Right hindlimb (tissue), 1 donor: ENCODE results near the gene PHYHD1.
"Not testable (repeated sequence)": the region's sequence is repeated elsewhere in the genome, so short reads cannot be mapped to it uniquely, and the experiment has no call there.

ENCODE experiments used
- DNase-seq: peaks from one replicate; pipeline ENCODE4 v3.0.0-alpha.2; 2018

Gene PHYHD1

DNA sequence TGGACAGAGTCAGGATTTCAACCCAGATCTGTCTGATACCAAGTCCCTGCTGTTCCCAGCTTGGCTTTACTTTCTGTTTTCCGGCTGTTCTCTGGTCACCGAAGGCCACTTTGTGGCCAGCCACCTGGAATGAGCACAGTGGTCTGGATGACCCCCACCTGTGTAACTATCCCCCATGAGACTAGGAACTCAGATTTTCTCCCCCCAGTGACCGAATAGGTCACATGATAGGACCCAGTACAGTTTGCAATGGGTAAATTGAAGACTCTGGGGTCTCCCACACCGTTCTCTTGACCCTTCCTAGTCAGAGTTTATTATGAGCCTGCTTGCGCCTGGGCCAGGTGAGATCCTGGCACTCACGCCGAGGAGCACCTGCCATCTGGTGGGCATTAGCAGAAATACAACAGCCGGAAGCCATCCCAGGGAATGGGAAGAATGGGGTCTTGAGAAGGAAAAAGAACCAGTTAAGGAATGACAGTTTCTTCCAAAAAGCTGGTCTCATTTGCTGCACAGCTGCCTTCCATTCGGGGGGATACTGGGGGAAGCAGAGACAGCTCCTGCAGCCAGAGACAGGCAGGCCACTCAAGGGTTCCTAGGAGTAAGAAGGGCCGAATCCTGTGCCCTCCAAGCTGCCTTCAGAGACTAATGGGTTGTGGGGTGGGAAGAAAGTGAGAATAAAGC, 7.1 kb downstream of the PHYHD1 start:
- peak; percentile 57 for DNase-seq

DNA sequence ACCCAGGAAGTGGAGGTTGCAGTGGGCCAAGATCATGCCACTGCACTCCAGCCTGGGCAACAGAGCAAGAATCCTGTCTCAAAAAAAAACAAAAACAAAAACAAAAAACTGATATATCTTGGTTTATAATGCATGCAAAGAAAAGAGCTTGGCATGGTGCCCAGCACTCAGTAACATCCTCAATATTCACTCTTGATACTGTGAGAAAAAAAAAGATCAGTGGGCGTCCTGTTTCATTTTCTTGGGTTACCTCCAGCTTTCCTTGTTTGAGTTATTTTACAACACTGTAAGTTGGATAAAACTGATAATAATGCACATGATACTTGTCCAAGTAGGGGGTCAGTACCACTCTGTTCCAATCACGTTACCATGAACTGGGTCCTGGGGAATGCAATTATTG, 7.8 kb downstream of the PHYHD1 start:
- no peak for DNase-seq

DNA sequence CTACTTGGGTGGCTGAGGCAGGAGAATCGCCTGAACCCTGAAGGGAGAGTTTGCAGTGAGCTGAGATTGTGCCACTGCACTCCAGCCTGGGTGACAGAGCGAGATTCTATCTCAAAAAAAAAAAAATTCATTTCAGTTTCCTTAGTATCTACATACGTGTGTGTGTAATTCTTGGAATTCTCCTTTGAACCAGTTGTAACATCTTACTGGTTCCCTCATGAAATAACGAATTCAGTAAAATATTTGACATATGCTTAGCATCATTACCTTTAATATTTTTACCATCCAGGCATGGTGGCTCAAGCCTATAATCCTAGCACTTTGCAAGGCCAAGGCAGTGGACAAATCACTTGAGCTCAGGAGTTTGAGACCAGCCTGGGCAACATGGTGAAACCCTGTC, 8.8 kb downstream of the PHYHD1 start:
- no peak for DNase-seq

DNA sequence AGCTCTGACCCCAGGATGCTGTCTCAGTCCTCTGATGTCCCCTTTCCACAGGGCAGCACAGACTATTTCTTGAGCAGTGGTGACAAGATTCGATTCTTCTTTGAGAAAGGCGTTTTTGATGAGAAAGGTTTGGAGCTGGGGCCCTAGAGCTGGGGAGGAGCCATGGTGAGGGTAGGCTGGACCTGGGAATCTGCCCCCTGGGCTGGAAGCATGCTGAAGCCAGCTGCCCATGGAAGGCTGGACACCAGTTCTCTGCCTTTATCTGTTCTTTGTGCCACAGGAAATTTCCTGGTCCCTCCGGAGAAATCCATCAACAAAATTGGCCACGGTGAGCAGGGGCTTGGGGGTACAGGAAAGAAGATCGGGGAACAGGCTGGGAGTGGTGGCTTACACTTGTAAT, 12.9 kb downstream of the PHYHD1 start:
- no peak for DNase-seq

DNA sequence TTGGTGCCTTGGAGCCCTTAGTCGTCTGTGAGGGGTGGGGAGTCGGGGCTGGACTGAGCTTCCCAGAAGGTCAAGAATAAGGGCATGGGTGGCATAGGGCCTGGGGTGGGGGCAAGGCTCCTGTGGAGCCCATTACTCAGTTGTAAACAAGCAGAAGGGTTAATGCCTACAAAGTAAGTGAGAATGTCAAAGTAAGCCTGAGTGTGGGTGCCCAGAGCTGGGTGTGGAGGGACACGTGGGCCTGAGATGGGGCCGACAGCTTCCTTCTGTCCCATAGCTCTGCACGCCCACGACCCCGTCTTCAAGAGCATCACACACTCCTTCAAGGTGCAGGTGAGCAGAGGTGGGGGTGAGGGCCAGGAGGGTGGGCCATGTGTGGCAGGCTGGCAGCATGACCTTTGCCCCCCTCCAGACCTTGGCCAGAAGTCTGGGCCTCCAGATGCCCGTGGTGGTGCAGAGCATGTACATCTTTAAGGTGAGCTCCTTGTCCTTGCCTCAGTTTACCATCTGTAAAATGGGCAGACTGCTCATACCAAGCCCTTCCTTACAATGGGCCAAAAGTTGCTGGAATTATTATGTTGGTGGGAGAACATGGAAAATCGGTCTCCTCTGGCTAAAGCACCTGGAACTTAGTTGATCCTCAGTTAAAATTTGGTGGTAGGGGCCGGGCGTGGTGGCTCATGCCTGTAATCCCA, 15.5 kb downstream of the PHYHD1 start:
- DNase-seq = no peak

DNA sequence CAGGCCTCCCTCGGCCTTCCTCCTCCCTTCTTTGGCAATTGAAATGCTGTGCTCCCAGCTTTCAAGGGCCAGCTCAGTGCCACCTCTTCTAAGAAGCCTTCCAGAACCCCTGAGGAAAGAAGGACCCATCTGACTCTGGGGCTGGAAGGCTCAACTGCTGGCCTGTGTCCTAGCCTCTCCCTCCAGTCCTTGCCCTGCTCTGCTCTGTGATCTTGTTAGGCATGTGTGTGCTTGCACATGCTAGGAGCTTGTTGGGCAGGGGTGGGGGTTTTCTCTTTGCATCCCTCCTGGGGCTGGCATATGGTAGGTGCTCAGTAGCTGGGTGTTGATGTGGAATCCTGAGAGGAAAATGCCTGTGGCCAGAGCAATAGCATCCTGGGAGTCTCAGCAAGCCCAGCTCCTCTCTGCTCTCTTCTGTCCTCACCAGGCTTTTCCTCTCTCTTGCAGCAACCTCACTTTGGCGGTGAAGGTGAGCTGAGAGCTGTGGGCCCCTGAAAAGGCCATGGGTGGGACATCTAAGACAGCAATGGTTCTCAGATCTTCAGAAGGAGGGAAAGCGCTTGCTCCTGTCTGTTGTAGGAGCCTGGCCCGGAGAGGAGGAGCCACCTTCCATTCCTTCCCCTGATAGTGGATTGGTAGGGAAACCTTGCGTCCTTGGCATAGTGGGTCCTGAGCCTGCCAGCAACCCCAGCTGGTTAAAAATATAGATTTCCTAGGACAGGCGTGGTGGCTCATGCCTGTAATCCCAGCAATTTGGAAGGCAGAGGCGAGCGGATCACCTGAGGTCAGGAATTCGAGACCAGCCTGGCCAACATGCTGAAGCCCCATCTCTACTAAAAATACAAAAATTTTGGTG, 16.8 kb downstream of the PHYHD1 start:
- no peak for DNase-seq

DNA sequence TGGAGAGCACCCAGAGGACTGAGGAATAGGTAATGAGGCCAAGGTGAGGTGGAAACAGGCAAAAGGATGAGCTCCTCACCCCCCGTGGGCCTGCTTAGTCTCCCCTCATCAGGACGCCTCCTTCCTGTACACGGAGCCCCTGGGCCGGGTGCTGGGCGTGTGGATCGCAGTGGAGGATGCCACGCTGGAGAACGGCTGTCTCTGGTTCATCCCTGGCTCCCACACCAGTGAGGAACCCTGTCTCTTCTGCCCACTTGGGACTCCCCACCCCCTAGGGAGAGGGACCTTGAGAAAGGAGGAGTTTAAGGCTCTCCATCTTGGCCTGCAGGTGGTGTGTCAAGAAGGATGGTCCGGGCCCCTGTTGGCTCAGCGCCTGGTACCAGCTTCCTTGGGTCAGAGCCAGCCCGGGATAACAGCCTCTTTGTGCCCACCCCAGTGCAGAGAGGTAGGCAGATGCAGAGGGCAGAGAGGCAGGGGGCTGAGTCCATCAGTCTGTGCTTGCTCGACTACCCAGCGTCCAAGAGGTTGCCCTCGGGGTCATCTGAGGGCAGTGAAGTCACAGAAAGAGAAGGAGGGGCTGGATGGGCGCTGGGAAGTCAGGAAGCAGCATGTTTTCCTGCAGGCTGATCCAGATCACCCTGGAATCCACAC, 19.6 kb downstream of the PHYHD1 start:
- no peak for DNase-seq

DNA sequence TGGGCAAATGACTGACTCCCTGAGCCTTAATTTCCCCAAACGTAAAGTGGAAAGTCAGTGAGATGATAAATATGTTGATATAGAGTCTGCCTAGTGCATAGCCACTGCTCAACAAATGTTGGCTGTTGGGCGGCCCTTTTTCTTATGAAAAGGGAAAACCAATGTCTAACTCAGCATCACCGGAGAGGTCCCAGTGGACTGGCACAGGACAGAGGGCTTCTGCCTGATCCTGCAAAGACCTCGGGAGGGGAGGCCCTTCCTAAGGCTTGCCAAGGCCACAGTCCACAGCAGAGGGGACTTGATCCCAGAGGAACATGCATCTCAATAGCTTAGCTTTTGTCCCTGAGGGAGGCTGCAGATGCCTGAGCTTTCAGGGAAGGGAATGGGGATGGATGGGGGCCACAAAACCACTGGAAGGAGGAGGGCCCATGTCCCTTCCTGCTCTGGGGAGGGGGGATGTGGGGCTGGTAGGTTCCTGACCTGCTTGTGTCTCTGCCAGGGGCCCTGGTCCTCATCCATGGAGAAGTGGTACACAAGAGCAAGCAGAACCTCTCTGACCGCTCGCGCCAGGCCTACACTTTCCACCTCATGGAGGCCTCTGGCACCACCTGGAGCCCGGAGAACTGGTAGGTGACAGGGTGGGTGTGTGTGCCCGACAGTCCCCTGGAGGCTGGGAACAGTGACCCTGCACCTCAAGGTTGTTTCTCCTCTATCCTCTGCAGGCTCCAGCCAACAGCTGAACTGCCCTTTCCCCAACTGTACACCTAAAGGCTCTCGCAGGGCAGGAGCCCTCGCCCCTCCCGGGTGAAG, 20.4 kb downstream of the PHYHD1 start:
- no peak for DNase-seq

DNA sequence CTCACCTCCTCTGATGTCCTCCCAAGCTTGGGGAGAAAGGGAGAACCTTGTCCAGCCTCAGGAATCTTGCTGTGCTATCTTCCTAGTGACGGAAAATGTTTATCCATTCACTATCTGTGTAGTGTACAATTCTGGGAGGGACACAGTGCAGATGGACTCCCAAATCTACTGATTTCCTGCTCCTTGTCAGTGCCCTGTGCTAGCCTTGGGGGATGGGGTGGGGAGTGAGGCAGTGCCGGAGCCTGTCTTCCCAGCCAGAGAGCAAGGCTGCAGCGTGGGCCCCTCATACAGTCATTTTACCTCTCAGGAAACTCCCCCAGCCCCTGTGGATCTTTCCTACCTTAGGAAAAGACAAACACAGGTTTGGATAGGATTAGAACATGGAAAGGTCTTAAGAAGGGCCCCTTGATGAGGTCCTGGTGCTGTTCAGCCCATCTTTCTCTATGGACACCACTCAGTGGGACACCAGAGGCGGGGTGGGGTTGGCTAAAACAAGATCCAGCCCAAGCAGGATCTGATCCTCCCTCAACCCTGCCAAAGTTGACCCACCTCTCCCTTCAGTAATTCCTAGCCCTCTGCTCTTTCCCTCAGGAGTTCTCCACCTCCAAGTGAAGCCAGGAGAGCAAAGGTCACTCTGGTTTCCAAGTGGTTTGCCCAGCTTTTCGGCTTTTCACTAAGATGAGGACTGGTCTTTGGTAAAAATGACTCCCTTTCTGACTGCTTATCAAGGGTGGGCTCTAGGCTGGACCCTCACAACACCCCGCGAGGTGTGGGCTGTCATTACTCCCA, 23.2 kb downstream of the PHYHD1 start:
- DNase-seq = no peak

DNA sequence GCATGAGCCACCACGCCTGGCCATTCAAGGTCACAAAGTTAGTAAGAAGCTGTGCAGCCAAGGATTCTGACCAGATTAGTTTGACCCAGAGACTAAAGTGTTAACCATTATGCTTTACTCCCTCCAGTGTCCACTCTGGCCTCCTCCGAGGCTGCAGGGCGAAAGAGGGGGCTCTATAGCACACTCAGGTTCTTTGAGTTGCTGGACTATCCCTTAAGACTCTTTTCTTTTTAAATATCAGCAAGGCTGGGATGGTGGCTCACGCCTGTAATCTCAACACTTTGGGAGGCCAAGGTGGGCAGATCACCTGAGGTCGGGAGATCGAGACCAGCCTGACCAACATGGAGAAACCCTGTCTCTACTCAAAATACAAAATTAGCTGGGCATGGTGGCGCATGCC, 24.2 kb downstream of the PHYHD1 start:
- not testable (repeated sequence) for DNase-seq

DNA sequence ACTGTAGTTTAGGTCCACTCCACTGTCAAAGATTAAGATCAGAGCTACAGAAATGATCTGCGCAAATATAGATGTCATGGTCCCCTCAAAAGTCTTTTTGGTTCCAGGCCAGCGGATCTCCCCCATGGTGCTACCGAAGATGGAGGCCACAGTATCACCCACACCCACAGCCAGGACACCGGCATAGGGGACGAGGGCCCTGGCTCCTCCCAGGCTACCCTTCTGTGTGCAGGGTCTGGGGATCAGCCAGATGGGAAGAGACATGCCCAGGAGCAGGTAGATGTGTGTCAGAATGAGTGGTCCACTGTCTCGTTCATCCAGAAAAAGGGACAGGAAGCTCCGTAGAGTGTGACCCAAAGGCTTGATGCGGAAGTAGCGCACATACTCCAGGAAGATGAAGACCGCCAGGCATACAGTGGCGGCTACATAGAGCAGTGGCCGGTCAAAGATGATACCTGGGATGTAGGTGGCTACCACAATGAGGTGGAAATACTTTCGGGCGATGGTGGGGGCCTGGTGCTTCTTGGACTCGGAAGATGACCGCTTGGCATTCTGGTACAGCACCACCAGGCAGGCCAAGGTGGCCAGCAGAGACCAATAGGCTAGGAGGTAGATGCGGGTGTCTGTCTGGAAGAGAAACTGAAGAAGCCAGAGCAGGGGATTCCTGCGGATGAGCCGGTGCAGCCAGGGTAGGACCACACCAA, 25.2 kb downstream of the PHYHD1 start:
- DNase-seq = no peak

DNA sequence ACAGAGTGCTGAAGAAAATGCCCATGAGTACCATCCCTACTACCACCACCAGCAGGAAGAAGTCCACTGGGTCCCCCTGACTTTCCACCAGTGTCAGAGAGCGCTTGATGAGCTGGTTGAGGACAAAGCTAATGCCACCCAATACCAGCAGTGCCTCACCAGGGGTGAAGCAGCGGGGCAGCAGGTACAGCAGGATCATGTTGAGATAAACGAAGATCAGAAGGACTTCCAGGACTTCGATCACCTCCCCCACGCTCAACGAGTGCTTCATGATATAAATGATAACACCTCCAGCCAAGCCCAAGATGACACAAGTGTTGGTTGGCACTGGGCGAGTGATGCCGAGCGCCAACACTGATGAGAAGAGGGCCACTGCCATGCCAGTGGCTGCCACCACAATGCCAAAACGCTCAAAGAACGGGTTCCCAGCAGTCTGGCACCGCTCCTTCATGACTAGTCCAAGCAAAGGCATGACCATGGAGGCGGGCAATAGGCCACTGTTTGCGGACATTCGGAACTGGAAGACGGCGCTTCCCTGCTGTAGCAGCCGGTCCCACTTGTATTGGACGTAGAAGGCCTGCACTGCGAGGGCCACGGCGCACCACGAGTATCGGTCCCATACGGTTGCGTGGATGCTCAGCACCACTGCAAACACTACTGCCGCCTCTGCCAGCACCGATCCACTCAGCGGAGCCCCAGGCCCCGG, 25.9 kb downstream of the PHYHD1 start:
- DNase-seq = no peak

DNA sequence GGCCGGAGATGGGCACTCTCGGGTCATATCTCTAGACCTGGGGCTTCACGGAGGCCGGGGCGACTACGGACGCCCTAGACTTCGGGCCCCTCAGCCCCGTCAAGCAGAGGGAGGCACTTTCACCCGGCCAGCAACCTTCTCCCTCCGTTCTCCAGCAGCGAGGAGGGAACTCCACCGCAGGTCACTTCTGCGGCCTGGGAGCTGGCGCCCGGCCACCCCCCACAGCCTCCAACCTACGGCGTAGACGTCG, 26.4 kb downstream of the PHYHD1 start:
- no peak for DNase-seq

DNA sequence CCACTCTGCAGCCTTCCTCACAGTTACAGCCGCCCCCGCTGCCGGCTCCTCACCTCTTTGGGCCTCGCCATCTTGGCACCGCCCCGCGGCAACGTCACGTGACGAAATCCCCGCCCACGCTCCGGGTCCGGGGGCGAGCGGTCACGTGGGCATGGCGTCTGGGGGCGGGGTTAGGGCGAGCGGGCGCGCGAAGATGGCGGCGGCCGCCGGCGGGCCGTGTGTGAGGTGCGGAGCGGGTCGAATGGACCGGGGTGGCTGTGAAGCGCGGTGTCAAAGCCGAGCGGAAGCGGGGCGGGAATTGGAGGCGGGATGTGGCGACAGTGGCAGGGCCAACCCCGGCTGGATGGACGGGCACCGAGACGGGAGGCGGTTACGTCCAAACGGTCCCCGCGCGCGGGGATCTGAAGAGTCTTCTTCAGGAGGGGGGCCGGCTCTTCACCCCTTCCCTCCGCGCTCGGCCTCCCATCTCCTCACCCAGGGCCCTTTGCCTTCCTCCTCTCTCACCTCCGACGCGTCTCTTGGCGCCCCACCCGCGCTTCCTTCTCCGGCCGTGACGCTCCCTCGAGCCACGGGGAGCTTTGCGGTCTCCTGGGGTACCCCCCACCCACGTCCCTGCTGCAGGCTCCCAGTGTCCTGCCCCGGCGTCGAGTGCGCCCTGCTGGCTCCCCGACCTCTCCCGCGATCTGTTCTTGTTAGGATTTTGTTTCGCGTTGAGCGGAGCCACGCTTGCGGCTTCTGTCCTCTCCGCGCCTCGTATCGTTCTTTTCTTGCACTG, 26.9 kb downstream of the PHYHD1 start, which contains the start of the genes DOLK and NUP188:
DOLK (minus strand) TSS at position 77 of the 775 bp plus-strand sequence. CDS start 300 bp downstream, outside the sequence.
NUP188 (plus strand) TSS at position 173 of the 775 bp plus-strand sequence; CDS start at position 194, 21 bp downstream.
- DNase-seq = peak; percentile 97

DNA sequence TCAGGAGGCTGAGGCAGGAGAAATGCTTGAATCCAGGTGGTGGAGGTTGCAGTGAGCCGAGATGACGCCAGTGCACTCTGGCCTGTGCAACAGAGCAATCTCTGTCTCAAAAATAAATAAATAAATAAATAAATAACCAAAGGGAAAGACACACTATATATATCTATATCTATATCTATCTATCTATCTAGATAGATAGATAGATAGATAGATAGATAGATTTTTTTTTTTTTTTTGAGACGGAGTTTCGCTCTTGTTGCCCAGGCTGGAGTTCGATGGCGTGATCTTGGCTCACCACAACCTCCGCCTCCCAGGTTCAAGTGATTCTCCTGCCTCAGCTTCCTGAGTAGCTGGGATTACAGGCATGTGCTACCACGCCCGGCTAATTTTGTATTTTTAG, 40.6 kb downstream of the PHYHD1 start:
- DNase-seq = not testable (repeated sequence)

DNA sequence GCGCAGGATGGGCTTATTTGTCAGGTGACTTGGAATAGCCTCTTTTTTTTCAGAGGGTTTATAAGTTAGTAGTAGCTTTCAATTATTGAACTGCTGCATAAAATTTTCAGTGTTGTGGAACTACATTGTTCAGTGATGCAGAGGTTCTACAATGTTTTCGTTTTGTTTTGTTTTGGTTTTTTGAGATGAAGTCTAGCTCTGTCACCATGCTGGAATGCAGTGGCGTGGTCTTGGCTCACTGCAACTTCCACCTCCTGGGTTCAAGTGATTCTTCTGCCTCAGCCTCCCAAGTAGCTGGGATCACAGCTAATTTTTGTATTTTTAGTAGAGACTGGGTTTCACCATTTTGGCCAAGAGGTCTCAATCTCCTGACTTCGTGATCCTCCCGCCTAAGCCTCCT, 48.7 kb downstream of the PHYHD1 start:
- DNase-seq = no peak

DNA sequence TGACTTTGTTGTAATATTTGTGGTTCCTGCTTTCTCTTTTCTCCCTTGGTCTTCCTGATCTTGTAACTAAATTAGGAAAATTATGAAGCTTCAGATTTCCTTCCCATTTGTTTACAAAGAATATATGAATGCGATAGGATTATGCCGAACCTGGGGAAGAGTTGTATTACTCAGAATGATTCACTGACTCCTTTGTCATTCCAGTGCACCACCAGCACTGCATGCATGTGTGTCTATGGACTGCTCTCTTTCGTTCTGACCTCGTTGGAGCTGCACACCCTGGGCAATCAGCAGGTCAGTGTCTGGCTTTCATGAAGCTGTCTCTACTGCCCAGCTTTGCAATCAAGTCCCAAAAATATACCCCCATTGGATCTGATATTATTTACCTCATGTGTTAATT, 52.2 kb downstream of the PHYHD1 start:
- DNase-seq = no peak

DNA sequence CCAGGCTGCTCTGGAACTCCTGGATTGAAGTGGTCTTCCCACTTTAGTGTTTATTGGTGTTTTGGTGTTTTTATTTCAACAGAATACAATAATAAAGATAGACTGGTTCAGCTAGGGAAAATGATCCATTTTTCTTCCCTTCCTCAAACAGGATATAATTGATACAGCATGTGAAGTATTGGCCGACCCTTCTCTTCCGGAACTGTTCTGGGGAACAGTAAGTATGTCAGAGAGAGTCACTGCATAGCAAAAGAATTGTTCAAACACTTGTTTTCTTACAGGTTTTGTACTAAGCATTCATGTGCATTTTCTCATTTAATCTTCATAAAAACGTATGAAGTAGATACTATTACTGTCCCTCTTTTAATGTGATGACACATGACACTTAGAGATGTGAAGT, 58.3 kb downstream of the PHYHD1 start:
- no peak for DNase-seq

DNA sequence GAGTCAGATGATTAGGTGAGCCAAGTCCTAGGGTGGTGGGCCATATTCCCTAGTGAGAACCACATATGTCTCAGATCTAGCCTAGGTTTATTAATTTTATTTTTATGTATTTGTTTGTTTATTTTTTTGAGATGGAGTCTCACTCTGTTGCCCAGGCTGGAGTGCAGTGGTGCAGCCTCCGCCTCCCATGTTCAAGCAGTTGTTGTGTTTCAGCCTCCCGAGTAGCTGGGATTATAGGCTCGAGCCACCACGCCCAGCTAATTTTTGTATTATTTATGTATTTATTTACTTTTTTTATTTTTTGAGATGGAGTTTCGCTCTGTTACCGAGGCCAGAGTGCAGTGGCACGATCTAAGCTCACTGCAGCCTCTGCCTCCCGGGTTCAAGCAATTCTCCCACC, 62.8 kb downstream of the PHYHD1 start:
- DNase-seq = no peak
